Measurements from ENCODE around the gene MAP10.

MAP10 gene

GRCh38 chr1:232788235-232788872 is 16.9 kb upstream of the MAP10 start:
- TF ChIP-seq GATA3 (IDR thresholded peaks at IDR 0.05; ENCODE audit: low read depth, low read length): no peak
- TF ChIP-seq GATA2 (IDR thresholded peaks at IDR 0.05; ENCODE audit: low read depth, low read length): no peak

- no peak for TF ChIP-seq GATA2 (IDR thresholded peaks at IDR 0.05; ENCODE audit: low read depth, low read length)
- TF ChIP-seq GATA3 (IDR thresholded peaks at IDR 0.05; ENCODE audit: low read depth, low read length): no peak
These were observed 15.6 kb upstream of the MAP10 start for GRCh38 chr1:232789651-232790050.

- TF ChIP-seq GATA3 (IDR thresholded peaks at IDR 0.05; ENCODE audit: low read depth, low read length): no peak
- no peak for TF ChIP-seq GATA2 (IDR thresholded peaks at IDR 0.05; ENCODE audit: low read depth, low read length)
These were observed 12.3 kb upstream of the MAP10 start for GRCh38 chr1:232792949-232793348.

GRCh38 chr1:232793944-232794343 is 11.3 kb upstream of the MAP10 start:
- no peak for TF ChIP-seq GATA2 (IDR thresholded peaks at IDR 0.05; ENCODE audit: low read depth, low read length)

- TF ChIP-seq GATA3 (IDR thresholded peaks at IDR 0.05; ENCODE audit: low read depth, low read length): no peak
- TF ChIP-seq GATA2 (IDR thresholded peaks at IDR 0.05; ENCODE audit: low read depth, low read length): no peak
These were observed 9.6 kb upstream of the MAP10 start for GRCh38 chr1:232795497-232796053.

- TF ChIP-seq GATA3 (IDR thresholded peaks at IDR 0.05; ENCODE audit: low read depth, low read length): no peak
- no peak for TF ChIP-seq GATA2 (IDR thresholded peaks at IDR 0.05; ENCODE audit: low read depth, low read length)
These were observed 7.2 kb upstream of the MAP10 start for GRCh38 chr1:232797856-232798510.

- TF ChIP-seq GATA2 (IDR thresholded peaks at IDR 0.05; ENCODE audit: low read depth, low read length) (no peak), GATA3 (IDR thresholded peaks at IDR 0.05; ENCODE audit: low read depth, low read length) (no peak)
These were observed 6.3 kb upstream of the MAP10 start for GRCh38 chr1:232798920-232799319.

- TF ChIP-seq GATA2 (IDR thresholded peaks at IDR 0.05; ENCODE audit: low read depth, low read length) (no peak), GATA3 (IDR thresholded peaks at IDR 0.05; ENCODE audit: low read depth, low read length) (no peak)
These were observed 932 bp downstream of the MAP10 start for GRCh38 chr1:232806186-232806510.

GRCh38 chr1:232810856-232811255 is 5.6 kb downstream of the MAP10 start:
- TF ChIP-seq GATA2 (IDR thresholded peaks at IDR 0.05; ENCODE audit: low read depth, low read length) (no peak), GATA3 (IDR thresholded peaks at IDR 0.05; ENCODE audit: low read depth, low read length) (no peak)

- no peak for TF ChIP-seq GATA3 (IDR thresholded peaks at IDR 0.05; ENCODE audit: low read depth, low read length)
- no peak for TF ChIP-seq GATA2 (IDR thresholded peaks at IDR 0.05; ENCODE audit: low read depth, low read length)
These were observed 7.3 kb downstream of the MAP10 start for GRCh38 chr1:232812560-232812959.

- TF ChIP-seq GATA3 (IDR thresholded peaks at IDR 0.05; ENCODE audit: low read depth, low read length) (no peak), GATA2 (IDR thresholded peaks at IDR 0.05; ENCODE audit: low read depth, low read length) (no peak)
These were observed 7.9 kb downstream of the MAP10 start for GRCh38 chr1:232813097-232813496.

- TF ChIP-seq GATA3 (IDR thresholded peaks at IDR 0.05; ENCODE audit: low read depth, low read length) (no peak), GATA2 (IDR thresholded peaks at IDR 0.05; ENCODE audit: low read depth, low read length) (no peak)
These were observed 8.5 kb downstream of the MAP10 start for GRCh38 chr1:232813760-232814159.

- TF ChIP-seq GATA2 (IDR thresholded peaks at IDR 0.05; ENCODE audit: low read depth, low read length) (no peak), GATA3 (IDR thresholded peaks at IDR 0.05; ENCODE audit: low read depth, low read length) (no peak)
These were observed 11.1 kb downstream of the MAP10 start for GRCh38 chr1:232816324-232816723.

GRCh38 chr1:232818040-232818439 is 12.8 kb downstream of the MAP10 start:
- no peak for TF ChIP-seq GATA3 (IDR thresholded peaks at IDR 0.05; ENCODE audit: low read depth, low read length)
- TF ChIP-seq GATA2 (IDR thresholded peaks at IDR 0.05; ENCODE audit: low read depth, low read length): no peak

- TF ChIP-seq GATA2 (IDR thresholded peaks at IDR 0.05; ENCODE audit: low read depth, low read length) (no peak), GATA3 (IDR thresholded peaks at IDR 0.05; ENCODE audit: low read depth, low read length) (no peak)
These were observed 15.2 kb downstream of the MAP10 start for GRCh38 chr1:232820431-232820830.

Data from SH-SY5Y (cell line).